Measurements from ENCODE around the gene RAB34. TPM values are rescaled to one million over a fixed set of nuclear protein-coding genes. Genes with fewer than 3 reads are reported as not detected.

RAB34 gene
- total RNA-seq, 2 experiments from 2014 or later = 0.22 to 0.99 TPM

- Histone ChIP-seq H3K9me3 (ENCODE audit: low read length) (no peaks in the 10 kb centered on the region), H3K4me2 (ENCODE audit: low read length) (no peak overlapping the region), H4K20me1 (ENCODE audit: insufficient read depth, low read length) (no peaks in the 10 kb centered on the region), H3K4me1 (ENCODE audit: insufficient read depth, low read length, poor library complexity, severe bottlenecking) (peaks cover 30% of the 10 kb centered on the region), H2AFZ (ENCODE audit: low read length) (no peak overlapping the region), H3K27ac (ENCODE audit: low read depth, low read length, poor library complexity, severe bottlenecking) (no peak overlapping the region), H3K36me3 (ENCODE audit: insufficient read depth, low read length) (peaks cover 4% of the 10 kb centered on the region), H3K79me2 (ENCODE audit: insufficient read depth, low read depth, low read length) (peaks cover 4% of the 10 kb centered on the region), H3K9me2 (ENCODE audit: insufficient read depth, low read length) (no peaks in the 10 kb centered on the region), H3K4me3 (ENCODE audit: low read depth, low read length, poor library complexity, severe bottlenecking) (no peak overlapping the region)
- ChIA-PET CTCF (ENCODE audit: unreplicated experiment) (interaction anchor here (0.6 kb wide), 1 partner anchor 54 kb away, joined by 3 read pairs; the partner anchor contains the start of gene SDF2), POLR2A (interaction anchor here (1.0 kb wide), 1 partner anchor 143 kb away, joined by 3 read pairs; no protein-coding TSS in a partner anchor)
- intact Hi-C loops (cut with micrococcal nuclease; ENCODE audit: unreplicated experiment) = no loop called here
- no TSS peak for BruUV-seq (replicated peaks)
- no peak for TF ChIP-seq EZH2phosphoT487 (IDR thresholded peaks at IDR 0.05; ENCODE audit: borderline replicate concordance, low read depth, low read length)
- no peak for TF ChIP-seq CTCF (conservative IDR thresholded peaks at IDR 0.05; ENCODE audit: low read length)
- DNase-seq (ENCODE audit: low spot score) = no peak
Observed at GRCh38 chr17:28715217-28715616, 2.5 kb downstream of the RAB34 start.

DNA sequence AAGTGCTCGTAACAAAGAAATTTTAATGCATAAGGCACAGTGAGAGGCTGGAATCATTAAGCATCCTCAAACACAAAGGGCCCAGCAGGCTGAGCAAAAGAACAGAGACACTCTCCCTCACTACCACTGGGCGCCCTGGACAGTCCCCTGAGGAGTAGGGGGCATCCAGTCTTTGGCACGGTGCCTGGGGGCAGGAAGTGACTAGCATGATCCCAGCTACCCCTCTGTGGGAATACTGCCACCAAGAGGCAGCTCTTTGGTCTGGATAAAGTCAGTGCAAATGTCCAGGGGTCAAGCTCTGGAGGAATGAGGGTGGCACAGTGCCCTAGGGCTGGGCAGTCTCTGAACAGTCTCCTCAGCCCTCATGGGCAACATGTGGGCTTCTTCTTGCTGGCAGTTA, 3.4 kb downstream of the RAB34 start:
- H3K4me1 ChIP-seq (ENCODE audit: insufficient read depth, low read length, poor library complexity, severe bottlenecking) = peaks cover 38% of the 10 kb centered on the region
- H3K36me3 ChIP-seq (ENCODE audit: insufficient read depth, low read length) = no peaks in the 10 kb centered on the region
- no peak overlapping the region for H3K27ac ChIP-seq (ENCODE audit: low read depth, low read length, poor library complexity, severe bottlenecking)
- intact Hi-C loops (cut with micrococcal nuclease; ENCODE audit: unreplicated experiment) = no loop called here
- H2AFZ ChIP-seq (ENCODE audit: low read length) = no peak overlapping the region
- CTCF ChIA-PET (ENCODE audit: unreplicated experiment) = no interaction called here
- H4K20me1 ChIP-seq (ENCODE audit: insufficient read depth, low read length) = no peaks in the 10 kb centered on the region
- no TSS peak for BruUV-seq (replicated peaks)
- POLR2A ChIA-PET = interaction anchor here (0.6 kb wide), 1 partner anchor 47 kb away, joined by 3 read pairs; no protein-coding TSS in a partner anchor
- H3K9me3 ChIP-seq (ENCODE audit: low read length) = no peaks in the 10 kb centered on the region
- no peak overlapping the region for H3K4me2 ChIP-seq (ENCODE audit: low read length)
- H3K9me2 ChIP-seq (ENCODE audit: insufficient read depth, low read length) = no peaks in the 10 kb centered on the region
- no peak for DNase-seq (ENCODE audit: low spot score)
- TF ChIP-seq EZH2phosphoT487 (IDR thresholded peaks at IDR 0.05; ENCODE audit: borderline replicate concordance, low read depth, low read length) = no peak
- TF ChIP-seq CTCF (conservative IDR thresholded peaks at IDR 0.05; ENCODE audit: low read length) = no peak; the same call in 1 of the 2 replicates
- H3K79me2 ChIP-seq (ENCODE audit: insufficient read depth, low read depth, low read length) = no peaks in the 10 kb centered on the region
- H3K4me3 ChIP-seq (ENCODE audit: low read depth, low read length, poor library complexity, severe bottlenecking) = no peak overlapping the region

DNA sequence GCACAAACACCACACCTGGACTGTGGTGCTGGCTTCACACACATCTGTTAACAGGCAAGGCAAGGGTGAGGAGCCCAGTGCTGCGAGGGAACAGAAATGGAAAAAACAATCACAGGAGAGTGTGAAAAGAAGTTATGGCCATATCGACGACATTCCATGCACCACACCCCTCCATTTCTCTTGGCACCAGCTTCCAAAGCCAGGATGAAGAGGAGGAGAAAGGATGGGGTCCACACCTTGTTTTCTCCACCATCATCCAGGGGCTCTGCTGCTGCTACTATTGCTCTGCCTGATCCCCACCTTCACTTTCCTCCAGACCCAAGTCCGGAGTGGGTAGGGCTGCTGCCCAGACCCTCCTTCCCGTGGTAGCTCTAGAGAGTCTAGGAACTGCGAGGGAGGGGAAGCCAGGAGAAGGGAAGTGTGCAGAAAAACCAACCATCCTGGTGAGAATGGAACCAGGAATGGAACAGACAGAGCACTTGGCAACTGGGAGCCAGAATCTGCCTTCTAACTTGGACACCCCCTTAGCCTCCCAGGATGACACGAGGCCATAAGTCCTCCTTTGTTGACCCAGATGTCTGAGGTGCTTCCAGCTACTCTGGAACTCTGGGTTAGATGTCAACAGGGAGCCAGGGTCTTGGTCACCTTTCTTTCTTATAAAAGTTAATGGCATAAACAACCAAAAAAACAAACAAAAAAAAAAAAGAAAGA, 4.8 kb downstream of the RAB34 start:
- POLR2A ChIA-PET = interaction anchor here (0.9 kb wide), 1 partner anchor 15 kb away, joined by 3 read pairs; no protein-coding TSS in a partner anchor
- no peak overlapping the region; the same call in 1 of the 2 replicates for H3K4me2 ChIP-seq (ENCODE audit: low read length)

More for the DNA sequence above, 4.8 kb downstream of the RAB34 start:
- no peak for DNase-seq (ENCODE audit: low spot score)
- Histone ChIP-seq H3K9me3 (ENCODE audit: low read length) (no peaks in the 10 kb centered on the region), H3K27ac (ENCODE audit: low read depth, low read length, poor library complexity, severe bottlenecking) (no peak overlapping the region), H3K4me1 (ENCODE audit: insufficient read depth, low read length, poor library complexity, severe bottlenecking) (peaks cover 27% of the 10 kb centered on the region), H3K9me2 (ENCODE audit: insufficient read depth, low read length) (no peaks in the 10 kb centered on the region), H3K4me3 (ENCODE audit: low read depth, low read length, poor library complexity, severe bottlenecking) (no peak overlapping the region), H3K79me2 (ENCODE audit: insufficient read depth, low read depth, low read length) (no peaks in the 10 kb centered on the region), H2AFZ (ENCODE audit: low read length) (no peak overlapping the region), H3K36me3 (ENCODE audit: insufficient read depth, low read length) (no peaks in the 10 kb centered on the region), H4K20me1 (ENCODE audit: insufficient read depth, low read length) (no peaks in the 10 kb centered on the region)
- TF ChIP-seq EZH2phosphoT487 (IDR thresholded peaks at IDR 0.05; ENCODE audit: borderline replicate concordance, low read depth, low read length) = no peak
- no peak for TF ChIP-seq CTCF (conservative IDR thresholded peaks at IDR 0.05; ENCODE audit: low read length)
- intact Hi-C loops (cut with micrococcal nuclease; ENCODE audit: unreplicated experiment) = no loop called here
- CTCF ChIA-PET (ENCODE audit: unreplicated experiment) = no interaction called here
- no TSS peak for BruUV-seq (replicated peaks)
